NCI-H128 (cell line): Measurements from ENCODE around the gene ZNF800.

Source experiments
- DNase-seq: peaks from one replicate; lab custom pipeline; 2025; ENCODE audit not compliant: unreplicated experiment; lab: John Stamatoyannopoulos, UW

The ZNF800 gene

DNA sequence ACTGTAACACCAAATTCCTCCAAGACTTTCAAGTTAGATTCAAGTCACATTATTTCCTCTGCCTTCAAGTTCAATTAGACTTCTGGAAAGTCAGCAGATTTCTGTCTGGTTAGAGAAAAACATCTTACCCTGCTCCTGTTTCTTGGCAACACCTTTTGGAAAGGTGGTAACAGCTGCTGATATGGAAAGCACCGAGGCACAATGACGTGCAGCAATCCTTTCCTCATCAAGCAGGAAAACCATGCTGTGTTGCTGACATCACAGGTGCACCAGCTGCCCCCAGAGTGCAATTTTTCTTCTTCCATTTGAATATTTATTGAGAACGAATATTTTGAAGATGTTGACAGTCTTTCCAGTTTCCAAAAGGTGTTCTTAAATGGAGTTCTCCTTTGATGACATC is 41.9 kb downstream of the ZNF800 start:
- no peak for DNase-seq

DNA sequence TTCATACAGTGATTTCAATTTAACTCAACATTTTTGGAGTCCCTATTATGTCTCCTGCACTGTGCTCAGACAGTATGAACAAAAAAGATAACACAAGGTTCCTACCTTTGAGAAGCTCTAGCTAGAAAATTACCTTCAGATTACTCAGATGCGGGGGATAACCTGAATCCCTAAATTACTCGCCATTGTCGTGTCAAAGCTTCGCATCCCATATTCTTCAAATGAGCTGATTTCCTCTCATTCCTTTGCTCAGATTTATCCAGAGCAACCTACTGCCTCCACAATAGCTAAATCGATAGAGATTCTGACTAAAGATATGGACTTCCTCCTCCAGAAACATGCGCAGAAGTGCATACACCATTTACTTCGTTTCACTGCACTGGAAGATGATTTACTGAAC is 42.6 kb downstream of the ZNF800 start:
- DNase-seq, result no peak

DNA sequence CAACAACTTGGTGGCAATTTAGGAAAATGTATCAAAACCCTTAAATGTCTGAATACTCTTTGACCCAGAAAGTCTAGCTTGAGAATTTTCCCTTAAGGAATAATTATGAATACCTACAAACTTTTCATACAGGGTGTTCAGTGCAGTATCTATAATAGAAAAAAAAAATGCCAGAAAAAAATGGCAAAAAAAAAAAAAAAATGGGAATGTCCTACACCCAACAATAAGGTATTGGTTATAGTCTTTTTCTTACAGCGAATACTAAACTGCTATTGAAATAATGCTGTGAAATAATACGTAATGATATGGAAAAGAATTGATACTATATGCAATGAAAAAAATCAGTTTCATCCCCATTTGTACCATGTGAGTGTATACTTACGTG is 44.3 kb downstream of the ZNF800 start:
- no peak for DNase-seq

DNA sequence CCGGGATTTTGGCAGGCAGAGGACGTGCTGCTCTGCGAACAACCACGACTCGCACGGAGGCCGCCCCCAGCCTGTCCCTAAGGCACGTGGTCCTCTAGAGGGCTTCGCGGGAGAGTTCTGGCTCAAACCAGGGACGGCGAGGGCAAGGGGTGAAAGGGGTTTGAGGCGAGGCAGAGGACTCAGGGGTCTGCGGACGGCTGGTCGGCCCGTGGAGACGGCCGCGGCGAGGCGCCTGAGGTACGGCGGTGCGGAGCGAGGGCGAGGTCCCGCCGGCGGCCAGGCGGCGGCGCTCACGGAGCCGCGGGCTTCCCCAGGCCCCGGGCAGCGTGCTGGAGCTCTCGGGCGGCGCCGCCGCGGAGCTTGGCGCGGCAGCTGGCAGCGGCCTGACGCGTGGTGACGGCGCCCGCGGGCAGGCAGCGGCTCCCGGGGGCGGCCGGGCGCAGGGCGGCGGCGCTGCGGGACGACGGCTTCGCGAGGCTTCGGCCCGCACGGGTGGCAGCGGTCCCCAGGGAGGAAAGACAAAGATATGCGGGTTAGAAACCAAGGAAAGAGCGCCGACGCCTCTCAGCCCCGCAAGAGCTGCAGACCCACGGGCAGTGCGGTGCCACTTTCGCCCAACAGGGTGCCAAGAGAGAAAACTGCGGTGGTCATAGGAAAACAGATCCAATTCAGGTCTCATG is 44.8 kb downstream of the ZNF800 start:
- peak; percentile 11 for DNase-seq

DNA sequence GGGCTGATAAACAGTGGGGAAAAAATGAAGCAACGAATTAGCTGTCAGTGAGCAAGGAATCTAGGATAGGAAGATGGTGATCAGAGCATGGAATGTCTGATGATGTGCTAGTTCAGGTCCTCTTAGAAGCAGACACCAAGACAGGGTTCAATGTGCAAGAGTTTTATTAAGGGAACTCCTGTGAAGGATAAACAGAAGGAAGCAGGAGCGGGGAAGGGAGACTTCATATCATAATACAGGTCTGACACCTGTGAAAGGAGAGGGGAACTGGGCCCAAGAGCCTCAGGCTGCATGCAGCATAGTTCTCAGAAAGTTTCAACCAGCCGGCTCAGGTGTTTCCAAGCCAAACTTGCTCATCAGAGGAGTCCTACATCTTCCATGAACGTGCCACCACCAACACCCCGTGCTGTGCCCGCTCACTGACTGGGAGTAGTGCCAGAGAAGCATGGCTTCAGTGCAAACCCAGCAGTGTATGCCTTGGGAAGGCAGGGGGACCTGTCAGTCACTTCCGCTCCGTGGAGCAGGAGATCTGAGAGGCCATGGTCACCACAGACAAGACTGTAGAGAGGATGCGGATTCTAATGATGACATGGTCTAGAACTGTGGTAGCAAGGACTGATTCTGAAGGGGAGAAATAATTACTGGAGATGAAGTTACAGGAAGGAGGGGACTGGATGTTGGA is 45.8 kb downstream of the ZNF800 start:
- DNase-seq, result no peak

DNA sequence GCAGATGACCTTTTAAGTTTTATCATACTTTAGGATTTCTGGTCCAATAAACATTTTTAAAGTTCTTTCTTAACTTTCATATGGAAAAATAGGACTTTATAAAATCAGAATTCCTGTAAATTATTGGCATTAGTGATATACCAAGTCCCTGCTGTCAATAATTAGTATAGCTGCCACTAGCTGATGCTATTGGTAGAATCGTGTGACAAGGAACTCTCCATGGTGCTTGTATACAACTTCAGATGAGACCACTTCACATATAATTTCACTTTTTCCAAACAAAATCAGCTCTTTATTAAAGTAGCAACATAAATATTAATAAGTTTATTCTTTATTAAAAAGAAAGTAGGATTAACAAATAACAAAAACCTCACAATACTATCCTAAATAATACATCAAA is 49.9 kb downstream of the ZNF800 start:
- no peak for DNase-seq

DNA sequence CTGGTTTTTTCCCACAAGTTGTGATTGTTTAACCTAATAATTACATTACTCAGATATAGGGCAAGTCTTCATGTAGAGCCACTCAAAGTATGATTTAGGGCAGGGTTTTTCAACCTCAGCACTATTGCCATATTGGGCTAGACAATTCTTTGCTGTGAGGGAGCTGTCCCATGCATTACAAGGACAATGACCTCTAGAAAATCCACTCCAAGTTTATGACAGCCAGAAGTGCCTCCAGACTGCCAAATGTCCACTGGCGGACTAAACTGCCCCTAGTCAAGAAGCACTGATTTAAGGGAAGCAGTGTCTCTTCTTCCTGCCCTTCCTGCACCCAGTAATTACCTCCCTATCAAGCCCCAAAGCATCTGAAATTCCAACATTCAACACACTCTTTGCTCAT is 54.4 kb downstream of the ZNF800 start:
- no peak for DNase-seq

DNA sequence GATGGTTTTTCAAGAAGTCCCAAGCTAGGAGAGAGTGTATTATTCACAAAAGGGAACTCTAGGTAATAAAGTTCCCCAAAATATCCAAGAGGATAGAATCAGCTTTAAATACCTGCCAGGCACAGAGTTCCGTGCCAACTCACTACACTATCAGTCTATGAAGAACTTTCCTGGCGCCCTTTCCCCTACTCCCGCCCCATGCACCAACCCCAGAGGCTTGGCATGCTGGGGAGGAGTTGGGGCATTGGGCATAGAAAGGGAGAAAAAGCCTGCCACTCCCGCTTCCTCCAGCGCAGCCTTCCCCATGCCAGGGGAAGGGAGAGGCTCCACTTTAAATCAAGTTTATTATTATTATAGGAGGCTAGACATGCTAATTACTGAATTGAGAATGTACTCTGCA is 54.9 kb downstream of the ZNF800 start:
- no peak for DNase-seq

DNA sequence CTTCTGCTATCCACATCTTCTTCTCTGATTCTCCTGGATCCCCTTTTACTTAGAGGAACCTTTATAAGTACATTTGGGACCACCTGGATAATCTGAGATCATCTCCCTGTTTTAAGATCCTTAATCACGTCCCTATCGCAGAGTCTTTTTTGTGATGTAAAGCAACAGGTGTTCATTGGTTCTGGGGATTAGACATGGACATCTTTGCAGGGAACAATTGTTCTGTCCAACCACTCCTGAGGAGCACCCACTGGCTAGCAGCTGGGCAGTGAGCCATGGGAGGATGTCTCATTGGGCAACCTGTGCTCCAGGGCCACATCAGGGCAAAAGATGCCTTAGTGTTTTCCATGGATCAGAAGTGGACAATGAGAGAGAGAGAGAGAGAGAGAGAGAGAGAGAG is 56.0 kb downstream of the ZNF800 start:
- DNase-seq, result no peak

DNA sequence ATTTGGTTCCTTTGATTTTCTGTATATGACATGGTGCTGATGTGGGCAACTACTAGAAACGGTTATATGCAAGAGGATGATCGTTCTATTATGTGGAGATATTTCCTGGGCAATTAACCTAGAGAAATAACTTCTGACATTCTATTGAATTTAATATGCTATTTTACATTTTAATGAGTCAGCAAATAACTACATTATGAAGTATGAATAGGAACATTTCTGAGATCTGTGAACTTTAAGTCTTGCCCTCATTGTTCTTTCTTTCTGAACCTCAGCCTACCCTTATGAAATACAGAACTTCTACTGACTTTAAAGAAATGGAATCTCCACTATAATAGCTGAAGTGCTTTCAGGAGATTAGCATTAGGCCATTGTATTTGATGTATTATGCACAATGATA is 59.6 kb downstream of the ZNF800 start:
- no peak for DNase-seq

DNA sequence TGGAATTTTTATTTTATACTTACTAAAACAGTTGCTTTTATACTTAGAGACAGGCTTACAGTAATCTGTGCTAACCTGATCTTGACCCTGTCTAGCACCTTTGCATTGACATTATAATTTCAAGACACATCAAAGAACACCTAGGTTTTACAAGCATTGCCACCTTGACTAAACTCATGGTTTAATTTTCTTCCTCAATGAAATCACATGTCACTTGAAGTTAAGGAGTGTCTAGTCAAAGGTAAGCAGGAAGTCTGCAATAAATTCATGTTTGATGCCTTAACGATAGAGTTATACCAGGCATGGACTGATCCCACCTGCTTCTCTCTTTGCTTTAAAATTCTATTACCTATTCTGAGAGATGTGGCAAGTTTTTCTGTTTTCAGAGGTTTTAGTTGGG is 62.4 kb downstream of the ZNF800 start:
- DNase-seq, result no peak

DNA sequence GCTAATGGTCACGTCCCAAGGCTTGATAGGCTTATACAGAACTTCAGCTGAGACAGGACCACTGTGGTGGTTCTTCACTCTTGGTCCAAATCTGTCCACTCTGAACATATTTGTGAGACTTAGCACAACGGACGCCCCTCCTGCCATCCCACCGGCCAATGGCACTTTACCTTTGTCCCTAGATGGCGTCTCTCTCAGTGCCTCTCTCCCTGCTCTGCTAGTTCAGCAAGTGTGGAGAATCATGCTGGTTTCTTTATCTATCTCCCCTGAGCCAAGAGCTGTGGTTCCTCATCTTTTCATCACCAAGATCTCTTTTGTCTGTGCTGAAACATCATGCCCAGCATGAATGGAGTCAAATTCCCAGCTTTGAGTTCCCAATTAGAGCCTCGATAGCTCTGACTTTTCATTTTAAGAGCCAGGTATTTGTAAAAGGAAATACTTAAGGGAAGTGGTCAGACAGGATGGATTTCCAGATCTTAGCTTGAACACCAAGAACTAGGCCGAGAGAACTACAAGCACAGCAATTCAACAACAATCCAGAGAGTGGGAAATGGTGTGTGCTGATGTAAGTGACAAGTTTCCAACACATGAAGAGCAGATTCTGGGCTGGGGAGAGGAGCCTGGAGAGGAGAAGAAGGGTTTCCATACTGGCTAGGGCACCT is 69.5 kb downstream of the ZNF800 start:
- DNase-seq, result no peak

DNA sequence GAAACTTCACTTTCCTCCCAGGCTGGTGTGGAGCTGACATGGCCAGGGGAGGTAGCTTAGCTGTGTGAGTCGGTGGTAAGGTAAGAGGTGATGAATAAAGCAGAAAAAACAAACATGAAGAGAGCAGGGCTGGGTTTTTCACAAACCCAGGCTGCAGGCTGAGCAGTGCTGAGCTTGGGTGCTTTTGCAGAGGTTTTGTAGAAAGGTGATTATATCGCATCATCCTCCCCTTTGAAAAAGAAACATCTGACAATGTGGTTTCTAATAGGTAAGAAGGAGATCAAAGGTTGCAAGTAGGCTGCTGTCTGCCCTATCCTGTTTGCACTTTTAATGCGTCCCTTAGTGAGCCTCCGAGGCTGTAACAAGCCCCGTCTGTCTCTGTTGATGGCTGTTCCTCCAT is 70.2 kb downstream of the ZNF800 start:
- DNase-seq, result no peak

DNA sequence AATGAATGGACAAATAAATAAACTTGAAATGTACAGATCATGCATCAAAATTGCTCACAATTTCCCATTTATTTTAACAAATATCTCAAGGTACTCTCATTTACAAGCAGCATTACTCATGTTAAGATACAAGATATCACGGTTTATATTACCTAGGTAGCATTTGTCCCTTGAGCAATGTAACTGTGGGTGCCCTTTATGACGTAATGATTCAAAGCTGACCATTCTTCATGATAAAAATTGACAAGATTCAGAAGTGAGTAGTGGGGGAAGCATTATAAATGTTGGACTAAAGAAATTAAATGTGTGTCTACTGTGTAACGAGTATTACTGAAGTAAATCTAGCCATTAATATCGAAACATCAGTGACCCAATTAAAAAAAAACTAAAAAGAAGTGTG is 71.5 kb downstream of the ZNF800 start:
- DNase-seq, result no peak
